ENCODE results near the gene GALNT10.

GALNT10 gene

DNA sequence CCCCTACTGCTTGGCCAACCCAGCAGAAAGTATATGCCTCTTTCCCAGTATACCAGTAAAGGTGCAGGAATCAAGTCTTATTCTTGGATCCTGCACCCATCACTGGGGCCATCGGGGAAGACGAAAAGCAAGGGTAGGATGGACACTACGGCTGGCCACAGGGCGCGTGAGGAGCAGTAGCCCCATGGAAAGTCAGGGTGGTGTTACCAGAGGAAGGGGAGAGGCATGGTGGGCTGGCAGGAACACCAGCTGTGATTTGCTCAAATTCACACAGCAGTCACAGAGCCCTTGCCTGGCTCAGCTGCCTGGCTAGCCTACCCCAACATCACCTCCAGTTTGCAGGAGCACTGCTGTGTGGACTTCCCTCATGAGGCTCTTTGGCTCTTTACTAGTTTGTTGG is 220.8 kb downstream of the GALNT10 start:
- no peak for FAIRE-seq
- DNase-seq (ENCODE audit: extremely low spot score, insufficient read length, low read depth): no peak

DNA sequence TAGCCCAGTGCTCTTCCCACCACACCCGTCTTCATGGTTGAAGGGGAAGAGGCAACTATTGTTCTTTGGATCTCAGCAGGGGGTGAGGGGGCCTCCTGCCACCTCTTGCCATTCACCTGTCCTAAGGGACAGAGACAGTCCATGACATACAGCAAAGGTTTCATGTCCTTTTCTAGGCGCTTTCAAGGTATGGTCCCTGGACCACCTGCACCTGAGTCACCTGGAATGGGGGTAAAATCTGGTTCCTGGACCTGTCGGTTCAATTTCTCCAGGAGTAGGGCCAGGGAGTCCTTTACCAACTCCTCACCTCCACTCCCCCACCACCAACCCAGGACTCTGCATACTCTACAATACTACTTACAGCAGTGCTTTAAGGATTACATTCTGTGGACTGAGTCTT is 221.8 kb downstream of the GALNT10 start:
- DNase-seq (ENCODE audit: extremely low spot score, insufficient read length, low read depth) (no peak), FAIRE-seq (no peak)

DNA sequence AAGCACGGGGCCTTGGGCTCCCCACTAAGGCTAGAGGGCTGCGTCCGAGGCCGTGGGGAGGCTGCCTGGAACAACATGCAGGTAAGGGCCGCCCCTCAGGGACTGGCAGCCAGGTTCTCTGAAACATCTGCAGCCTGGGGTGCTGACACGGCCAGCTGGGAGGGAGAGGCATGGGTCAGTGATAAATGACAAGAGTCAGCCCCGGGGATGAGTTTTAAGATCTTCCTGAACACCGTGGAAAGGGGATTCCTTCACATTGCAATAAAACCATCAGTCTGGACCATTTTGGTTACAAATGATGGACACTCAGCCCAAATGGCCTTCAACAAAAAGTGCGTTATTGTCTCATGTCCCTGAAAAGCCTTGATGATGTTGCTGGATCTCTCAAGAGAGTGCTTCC is 222.4 kb downstream of the GALNT10 start:
- FAIRE-seq (no peak), DNase-seq (ENCODE audit: extremely low spot score, insufficient read length, low read depth) (no peak)

DNA sequence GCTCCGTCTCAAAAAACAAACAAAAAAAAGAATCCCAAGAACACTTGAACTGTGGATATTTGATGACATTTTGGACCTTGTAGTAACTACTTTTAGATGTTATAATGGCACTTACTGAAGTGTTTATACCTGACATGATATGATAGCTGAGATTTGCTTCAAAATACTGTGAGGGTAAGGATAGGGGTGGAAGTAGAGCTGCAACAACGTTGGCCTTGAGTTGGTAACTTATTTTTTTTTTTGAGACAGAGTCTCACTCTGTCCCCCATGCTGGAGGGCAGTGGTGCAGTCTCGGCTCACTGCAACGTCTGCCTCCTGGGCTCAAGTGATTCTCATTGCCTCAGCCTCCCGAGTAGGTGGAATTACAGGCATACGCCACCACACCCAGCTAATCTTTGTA is 224.6 kb downstream of the GALNT10 start:
- FAIRE-seq: no peak
- no peak for DNase-seq (ENCODE audit: extremely low spot score, insufficient read length, low read depth)

DNA sequence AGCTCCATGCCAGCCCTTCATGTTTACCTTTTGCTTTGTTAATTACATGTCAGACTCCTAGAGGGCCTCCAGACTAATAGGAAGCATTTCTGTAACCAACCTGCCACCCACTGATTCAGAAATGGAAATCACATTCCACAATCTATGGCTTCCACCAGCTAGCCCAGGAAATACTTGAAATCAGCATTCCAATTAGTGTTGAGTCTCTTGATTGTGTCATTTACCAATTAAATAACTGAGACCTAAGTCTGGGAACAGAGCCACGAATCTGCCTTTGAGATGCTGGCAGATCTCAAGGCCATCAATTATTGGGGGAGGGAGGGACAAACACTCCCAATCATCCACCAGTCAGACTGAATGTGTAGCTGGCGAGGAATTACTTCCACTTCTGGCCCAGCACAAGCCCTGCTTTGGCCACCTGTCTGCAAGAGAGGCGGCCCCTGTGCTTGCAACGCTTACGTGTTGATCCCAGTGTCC is 227.8 kb downstream of the GALNT10 start:
- DNase-seq (ENCODE audit: extremely low spot score, insufficient read length, low read depth) (no peak), FAIRE-seq (no peak)

DNA sequence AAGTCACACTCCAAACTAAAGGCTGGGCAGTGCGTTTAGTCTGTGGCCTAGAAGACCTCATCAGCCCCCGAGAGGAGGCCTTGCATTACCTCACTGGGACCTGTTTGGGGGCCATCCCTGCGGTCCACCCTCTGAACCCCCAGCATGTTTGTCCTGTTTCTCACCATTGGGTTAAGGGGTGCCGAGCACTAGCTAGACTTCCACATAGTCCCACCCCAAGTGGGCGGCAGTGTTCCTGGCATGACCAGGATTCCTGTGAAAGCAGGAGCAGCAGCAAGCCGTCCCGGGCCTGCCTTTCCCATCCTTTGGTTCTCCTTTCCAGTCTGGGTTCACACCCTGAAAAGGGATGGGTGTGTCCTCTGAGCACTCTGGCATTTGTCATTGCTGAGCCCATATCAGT is 228.7 kb downstream of the GALNT10 start:
- no peak for DNase-seq (ENCODE audit: extremely low spot score, insufficient read length, low read depth)
- FAIRE-seq: no peak

DNA sequence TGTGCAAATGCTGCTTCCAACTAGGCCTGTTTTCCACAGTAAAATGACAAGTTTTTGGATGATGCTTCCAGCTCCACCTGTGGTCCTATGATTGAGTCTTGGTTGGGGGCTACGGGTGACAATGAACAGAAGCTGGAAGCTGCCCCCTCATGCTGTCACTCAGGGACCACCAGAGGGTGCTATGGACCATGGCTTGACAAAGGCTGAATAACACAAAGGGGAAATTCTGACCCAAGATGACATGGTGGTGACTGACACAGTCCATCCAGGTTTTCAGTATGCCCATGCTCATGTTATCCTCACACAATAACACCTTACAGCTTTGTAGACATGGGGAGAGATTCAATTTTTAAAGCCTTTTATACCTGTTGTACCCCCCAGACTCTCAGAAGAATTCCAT is 231.3 kb downstream of the GALNT10 start:
- DNase-seq (ENCODE audit: extremely low spot score, insufficient read length, low read depth) (no peak), FAIRE-seq (peak; percentile 21)

DNA sequence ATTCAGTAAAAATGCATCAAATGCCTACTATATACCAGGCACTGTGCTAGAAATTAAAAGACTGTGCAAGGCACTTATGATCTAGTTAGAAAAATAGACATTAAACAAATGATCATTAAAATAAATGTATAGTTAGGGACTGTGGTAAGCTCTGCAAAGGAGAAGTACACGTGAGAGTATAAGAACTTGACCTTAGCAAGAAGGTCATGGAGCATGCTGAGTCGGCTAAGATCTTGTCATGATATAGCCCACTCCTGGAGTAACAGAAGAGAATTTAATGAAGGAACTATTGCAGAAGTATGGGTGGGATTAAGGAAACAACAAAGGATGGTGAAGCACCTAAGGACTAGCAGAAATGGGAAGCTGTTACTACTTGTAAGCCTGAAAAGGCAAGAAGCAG is 231.8 kb downstream of the GALNT10 start:
- FAIRE-seq (no peak), DNase-seq (ENCODE audit: extremely low spot score, insufficient read length, low read depth) (no peak)

DNA sequence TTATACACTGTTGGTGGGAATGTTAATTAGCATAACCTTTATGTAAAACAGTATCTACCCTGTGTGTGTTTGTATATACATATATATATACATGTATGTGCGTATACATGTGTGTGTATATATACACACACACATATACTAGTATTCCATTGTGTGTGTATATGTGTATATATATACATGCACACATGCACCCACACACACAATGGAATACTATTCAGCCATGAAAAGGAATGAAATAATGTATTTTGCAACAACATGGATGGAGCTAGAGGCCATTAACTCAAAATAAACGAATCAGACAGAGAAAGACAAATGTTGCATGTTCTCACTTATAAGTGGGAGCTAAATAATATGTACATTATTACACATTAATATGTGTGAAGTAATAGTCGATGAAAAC is 237.7 kb downstream of the GALNT10 start:
- DNase-seq (ENCODE audit: extremely low spot score, insufficient read length, low read depth): no peak
- no peak for FAIRE-seq

DNA sequence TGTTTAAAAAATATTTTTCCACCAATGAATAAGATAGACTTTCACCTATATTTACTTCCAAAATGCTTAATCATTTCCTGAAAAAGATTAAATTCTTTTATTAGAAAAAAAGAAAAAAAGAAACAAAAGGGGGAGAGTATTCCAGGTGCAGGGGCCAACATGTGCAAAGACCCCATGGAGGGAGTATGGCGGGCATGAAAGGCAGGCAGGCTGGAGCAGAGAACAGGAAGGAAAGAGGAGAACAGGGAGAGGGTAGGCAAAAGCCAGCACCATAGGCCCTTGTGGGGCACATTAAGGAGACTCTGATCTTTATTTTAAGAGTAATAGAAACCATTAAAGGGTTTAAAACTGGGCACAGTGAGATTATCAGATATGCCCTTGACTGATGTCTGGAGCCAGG is 238.8 kb downstream of the GALNT10 start:
- FAIRE-seq (no peak), DNase-seq (ENCODE audit: extremely low spot score, insufficient read length, low read depth) (no peak)

DNA sequence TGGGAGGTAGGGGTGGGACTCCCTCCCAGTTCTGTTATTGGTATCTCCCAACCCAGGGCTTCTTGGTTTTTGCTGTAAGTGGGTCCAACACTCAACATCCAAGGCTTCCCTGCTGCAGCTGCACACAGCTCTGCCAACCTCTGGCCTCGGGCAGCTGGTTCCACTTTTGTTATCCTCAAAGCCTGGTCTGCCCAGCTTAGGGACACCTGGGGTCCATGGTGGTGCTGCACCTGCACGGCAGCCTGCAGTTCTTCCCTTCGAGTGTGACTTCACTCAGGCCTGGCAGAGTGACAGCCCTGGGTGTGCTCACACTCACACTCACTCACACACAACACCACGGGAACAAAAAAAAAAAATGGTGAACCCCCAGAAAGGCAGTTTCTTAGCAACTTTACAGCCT is 239.9 kb downstream of the GALNT10 start:
- no peak for FAIRE-seq
- no peak for DNase-seq (ENCODE audit: extremely low spot score, insufficient read length, low read depth)

DNA sequence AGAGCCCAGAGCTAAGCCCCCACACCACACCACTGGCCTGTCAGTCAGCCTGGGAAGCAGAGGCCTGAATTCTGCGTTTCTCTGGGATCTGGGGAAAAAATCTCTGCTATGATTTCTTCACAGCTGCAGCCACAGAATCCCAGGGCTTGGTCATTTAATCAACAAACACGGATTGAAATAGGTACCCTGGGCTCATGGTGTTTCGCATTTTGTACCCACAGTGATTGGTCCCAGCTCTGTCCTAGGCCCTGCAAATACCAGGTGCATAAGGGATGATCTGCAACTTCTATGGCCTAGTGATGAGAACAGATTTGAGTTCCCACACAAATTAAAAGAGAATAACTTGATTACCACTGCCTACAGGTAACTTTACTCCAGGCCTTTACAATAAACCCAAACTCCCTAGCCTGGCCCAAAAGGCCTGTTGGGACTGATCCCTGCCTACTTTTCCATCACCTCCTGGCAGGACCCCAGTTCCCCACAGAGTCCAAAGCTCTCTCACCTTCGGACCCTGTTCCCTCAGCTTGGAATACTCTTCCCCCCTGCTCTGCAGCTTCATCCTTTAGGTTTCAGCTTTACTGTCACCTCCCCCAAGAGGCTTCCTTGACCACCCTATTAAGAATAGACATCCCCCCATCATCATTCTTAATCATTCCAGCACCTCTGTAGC is 240.6 kb downstream of the GALNT10 start:
- FAIRE-seq (no peak), DNase-seq (ENCODE audit: extremely low spot score, insufficient read length, low read depth) (no peak)

DNA sequence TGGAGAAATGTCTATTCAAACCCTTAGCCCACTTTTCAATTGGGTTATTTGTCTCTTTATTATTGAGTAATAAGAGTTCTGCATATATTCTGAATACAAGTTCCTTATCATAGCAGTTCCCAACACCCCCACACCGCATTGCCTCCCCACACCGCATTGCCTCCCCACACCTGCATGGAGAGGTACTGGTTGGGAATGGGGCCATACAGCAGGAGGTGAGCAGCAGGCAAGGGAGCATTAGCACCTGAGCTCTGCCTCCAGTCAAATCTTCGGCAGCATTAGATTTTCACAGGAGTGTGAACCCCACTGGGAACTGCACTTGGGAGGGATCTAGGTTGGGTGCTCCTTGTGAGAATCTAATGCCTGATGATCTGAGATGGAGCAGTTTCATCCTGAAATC is 244.7 kb downstream of the GALNT10 start:
- FAIRE-seq (no peak), DNase-seq (ENCODE audit: extremely low spot score, insufficient read length, low read depth) (no peak)

DNA sequence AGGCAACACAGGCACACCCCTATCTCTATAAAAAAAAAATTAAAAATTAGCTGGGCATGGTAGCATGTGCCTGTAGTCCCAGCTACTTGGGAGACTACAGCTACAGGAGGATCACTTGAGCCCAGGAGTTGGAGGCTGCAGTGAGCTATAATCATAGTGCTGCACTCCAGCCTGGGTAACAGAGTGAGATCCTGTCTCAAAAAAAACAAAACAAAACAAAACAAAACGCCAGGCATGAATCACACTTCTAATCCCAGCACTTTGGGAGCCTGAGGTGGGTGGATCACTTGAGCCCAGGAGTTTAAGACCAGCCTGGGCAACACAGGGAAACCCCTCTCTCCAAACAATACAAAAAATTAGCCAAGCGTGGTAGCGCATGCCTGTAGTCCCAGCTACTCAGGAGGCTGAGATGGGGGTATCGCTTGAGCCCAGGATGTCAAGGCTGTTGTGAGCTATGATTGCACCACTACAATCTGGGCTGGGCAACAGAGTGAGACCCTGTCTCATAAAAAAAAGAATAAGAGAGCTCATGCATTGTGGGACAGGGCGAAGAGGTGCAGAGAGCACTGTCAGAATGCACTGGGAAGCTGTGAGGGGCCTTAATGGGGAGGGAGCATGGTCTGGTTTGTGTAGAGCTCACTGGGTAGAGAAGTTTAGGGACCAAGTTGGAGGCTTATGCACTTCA is 246.9 kb downstream of the GALNT10 start:
- DNase-seq (ENCODE audit: extremely low spot score, insufficient read length, low read depth): no peak
- no peak for FAIRE-seq

DNA sequence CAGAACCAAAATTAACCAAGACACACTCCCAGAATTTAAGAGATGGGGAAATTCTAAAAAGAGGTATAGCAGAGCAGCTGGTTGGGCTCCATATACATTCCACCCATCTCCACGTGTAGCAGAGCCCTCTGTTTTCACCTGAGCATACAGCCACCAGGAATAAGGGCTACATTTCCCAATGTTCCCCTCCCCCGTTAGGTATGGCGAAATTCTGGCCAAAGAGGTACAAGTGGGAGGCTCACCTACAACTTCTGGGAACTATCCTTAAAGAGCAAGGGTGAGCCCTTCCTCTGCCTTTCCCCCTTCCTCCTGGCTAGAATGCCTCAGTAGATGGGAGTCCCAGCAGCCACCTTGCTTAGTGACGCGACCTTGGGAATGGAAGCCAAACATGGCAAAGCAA is 250.0 kb downstream of the GALNT10 start:
- FAIRE-seq: no peak
- DNase-seq (ENCODE audit: extremely low spot score, insufficient read length, low read depth): no peak

DNA sequence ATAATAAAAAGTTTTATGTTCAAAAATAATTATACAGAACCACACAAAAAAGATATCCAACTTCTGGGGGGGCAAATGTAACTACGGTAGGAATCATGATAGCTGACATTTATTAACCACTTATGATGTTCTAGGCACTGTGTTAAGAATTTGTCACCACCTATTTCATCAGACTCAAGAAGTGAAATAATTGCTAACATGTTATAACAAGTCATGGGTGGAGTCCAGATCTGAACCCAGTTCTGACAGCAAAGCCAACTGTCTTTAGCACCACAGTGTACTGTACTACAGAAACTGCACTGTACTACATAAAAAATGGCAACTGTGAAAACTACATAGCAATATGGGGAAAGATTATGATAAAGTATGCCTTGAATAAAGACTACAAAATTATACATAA is 252.3 kb downstream of the GALNT10 start:
- no peak for FAIRE-seq
- DNase-seq (ENCODE audit: extremely low spot score, insufficient read length, low read depth): no peak

DNA sequence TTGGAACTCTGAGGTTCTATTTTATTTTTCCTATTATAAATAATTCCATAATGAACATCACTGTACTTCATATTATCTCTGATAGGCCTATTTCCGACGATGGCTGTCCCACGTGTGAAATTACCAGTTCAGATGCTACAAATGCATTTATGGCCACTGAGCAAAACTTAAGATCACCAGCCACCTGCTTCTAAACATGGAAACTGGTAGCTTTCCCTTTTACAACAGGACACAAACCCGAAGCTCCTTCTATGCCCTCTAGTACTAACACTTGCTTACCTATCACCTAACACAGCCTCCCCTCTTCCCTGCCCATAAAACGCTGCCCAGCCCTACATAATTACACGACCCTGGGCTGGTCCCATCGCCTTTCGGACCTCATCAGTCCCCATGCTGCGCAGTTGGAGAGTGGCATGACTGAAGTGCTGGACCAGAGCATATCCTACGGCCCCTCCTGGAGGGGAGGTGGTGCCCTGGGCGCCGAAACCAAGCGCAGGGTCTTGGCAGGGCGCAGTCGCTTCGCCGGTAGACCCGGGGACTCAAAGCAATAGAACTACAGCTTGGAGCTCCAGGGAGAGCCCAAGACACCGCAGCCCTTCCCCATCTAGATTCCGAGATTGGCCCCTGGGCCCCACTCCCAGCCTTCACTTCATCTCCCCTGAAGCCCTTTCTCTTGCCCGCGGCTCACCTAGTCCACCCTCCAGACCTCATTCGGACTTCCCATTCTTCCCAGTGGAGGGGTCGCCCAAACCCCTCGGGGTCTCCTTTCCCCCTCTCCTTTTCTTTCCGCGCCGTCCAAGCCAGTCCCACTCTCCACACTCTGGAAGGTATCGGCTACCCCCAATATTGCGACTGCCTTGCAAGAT is 254.3 kb downstream of the GALNT10 start:
- FAIRE-seq: peak; percentile 58
- no peak for DNase-seq (ENCODE audit: extremely low spot score, insufficient read length, low read depth)

DNA sequence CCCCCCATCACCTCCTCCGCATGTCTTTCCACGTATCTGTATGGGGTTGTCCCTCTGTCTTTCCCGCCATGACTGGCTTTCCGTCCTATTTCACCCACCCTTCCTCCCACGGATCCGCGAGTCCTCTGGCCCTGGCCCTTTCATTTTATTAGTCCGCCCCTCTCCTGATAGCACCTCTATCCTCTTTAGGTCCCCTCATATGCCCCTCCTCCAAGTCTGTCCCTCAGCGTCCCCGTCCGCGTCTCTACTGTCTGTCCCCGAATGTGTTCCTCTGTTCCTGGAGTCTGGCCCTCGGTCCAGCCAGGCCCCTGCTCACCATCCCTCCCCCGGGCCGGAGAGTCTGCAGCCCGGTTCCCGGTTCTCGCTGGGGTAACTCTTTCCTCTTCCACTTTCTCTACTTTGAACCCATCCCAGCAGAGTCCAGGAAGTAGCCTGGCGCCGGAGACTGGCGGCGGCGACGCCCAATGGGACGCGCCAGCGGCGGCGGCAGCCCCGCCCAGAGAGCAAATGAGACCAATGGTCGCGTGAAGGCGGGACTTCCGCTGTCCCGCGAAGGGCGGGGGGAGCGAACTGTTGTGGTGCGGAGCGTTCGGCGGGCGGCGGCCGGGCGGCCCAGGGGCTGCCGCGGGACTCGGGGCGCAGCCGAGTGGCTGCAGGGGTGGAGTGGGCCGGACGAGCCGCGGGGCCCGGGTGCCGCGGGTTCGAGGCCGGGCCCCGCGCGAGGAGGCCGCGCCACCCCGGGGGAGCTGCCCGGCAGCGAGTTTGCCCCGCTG is 255.1 kb downstream of the GALNT10 start, which contains the start of gene SAP30L:
TSS of gene SAP30L (plus strand) at position 576 of the 773 bp plus-strand sequence. CDS start 608 bp downstream, outside the sequence.
- FAIRE-seq (peak; percentile 92), DNase-seq (ENCODE audit: extremely low spot score, insufficient read length, low read depth) (peak; percentile 99)

DNA sequence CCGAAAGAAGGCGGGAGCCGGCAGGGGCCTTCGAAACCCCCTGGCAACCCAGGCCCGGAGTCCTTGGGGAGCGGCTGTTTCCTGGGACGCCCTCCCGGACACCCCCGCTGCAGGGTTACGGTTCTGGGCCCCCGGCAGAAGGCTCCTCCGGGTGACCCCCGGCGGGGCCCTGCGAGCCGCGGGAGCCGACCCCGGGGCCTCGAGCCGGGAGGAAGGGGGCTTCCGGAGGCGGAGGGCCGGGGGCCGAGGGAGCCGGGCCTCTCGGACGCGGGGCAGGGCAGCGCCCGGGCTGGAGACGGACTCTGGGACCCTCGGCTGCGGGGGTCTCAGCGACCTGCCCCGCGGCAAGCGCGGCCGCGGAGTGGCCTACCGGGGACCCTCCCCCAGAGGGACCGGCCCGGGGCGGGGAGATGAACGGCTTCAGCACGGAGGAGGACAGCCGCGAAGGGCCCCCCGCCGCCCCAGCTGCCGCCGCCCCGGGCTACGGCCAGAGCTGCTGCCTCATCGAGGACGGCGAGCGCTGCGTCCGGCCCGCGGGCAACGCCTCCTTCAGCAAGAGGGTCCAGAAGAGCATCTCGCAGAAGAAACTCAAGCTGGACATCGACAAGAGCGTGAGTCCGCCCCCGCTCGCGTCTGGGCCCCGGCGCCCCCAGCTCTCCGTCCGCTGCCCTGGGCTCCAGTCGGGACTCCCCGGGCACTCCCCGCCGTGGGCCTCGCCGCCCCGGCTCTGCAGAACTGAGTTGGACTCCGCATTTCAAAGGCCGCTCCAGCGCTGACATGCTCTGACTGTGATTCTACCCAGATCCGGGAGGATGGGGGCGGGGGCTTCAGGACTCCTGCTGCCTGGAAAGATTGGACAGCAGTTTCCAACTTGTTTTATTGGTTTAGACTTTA is 255.9 kb downstream of the GALNT10 start:
- no peak for FAIRE-seq
- no peak for DNase-seq (ENCODE audit: extremely low spot score, insufficient read length, low read depth)
